Measurements from ENCODE around the gene SPATC1L.
A peak's percentile ranks its signal among the peaks of the same experiment; 100 is the strongest.

The SPATC1L gene

DNA sequence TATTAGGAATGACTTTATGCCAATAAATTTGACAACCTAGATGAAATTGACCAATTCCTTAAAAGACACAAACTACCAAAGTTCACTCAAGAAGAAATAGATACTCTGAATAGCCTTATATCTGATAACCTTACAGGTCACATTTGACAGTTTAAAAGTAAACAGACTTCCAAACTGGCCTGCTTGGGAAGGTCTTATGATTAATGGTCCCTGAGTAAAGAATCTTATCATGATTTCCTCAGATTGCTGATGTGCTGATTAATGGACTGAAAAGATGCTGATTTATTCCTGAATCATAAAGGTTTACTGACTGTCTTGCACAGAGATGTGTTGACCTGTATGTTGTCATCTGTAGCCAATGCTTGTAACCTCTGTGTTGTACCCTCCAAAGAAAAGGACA lies 19.2 kb downstream of the SPATC1L start:
- no peak overlapping the region for H3K4me3 ChIP-seq (ENCODE audit: low read depth, low read length)
- TF ChIP-seq, protein P1, sequence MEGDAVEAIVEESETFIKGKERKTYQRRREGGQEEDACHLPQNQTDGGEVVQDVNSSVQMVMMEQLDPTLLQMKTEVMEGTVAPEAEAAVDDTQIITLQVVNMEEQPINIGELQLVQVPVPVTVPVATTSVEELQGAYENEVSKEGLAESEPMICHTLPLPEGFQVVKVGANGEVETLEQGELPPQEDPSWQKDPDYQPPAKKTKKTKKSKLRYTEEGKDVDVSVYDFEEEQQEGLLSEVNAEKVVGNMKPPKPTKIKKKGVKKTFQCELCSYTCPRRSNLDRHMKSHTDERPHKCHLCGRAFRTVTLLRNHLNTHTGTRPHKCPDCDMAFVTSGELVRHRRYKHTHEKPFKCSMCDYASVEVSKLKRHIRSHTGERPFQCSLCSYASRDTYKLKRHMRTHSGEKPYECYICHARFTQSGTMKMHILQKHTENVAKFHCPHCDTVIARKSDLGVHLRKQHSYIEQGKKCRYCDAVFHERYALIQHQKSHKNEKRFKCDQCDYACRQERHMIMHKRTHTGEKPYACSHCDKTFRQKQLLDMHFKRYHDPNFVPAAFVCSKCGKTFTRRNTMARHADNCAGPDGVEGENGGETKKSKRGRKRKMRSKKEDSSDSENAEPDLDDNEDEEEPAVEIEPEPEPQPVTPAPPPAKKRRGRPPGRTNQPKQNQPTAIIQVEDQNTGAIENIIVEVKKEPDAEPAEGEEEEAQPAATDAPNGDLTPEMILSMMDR (IDR thresholded peaks at IDR 0.05; ENCODE audit: low read depth, low read length) = no peak
- TF ChIP-seq, protein P2, sequence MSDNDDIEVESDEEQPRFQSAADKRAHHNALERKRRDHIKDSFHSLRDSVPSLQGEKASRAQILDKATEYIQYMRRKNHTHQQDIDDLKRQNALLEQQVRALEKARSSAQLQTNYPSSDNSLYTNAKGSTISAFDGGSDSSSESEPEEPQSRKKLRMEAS (IDR thresholded peaks at IDR 0.05; ENCODE audit: low read depth, low read length) = no peak
- DNase-seq (ENCODE audit: low read depth) = no peak

DNA sequence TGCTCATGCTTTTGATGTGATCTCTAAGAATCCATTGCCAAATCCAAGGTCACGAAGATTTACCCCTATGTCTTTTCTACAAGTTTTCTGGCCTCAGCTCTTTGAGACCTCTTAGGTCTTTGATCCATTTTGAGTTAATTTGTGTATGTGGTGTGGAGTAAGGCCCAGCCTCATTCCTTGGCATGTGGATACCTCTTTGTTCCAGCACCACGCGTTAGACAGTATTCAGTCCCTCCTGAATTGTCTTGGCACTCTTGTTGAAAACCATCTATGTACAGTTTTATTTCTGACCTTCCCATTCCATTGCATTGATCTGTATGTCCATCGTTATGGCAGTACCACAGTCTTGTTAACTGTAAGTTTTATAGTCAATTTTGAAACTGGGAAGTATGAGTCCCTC lies 20.9 kb downstream of the SPATC1L start:
- DNase-seq (ENCODE audit: low read depth) = no peak
- TF ChIP-seq, protein P2 (IDR thresholded peaks at IDR 0.05; ENCODE audit: low read depth, low read length) = no peak
- TF ChIP-seq POLR2A (IDR thresholded peaks at IDR 0.05; ENCODE audit: extremely low read depth, insufficient read length) (no peak), MYC (IDR thresholded peaks at IDR 0.05; ENCODE audit: low read depth, low read length) (no peak)
- TF ChIP-seq, protein P1 (IDR thresholded peaks at IDR 0.05; ENCODE audit: low read depth, low read length) = no peak
- no peak overlapping the region for H3K4me3 ChIP-seq (ENCODE audit: low read depth, low read length)

DNA sequence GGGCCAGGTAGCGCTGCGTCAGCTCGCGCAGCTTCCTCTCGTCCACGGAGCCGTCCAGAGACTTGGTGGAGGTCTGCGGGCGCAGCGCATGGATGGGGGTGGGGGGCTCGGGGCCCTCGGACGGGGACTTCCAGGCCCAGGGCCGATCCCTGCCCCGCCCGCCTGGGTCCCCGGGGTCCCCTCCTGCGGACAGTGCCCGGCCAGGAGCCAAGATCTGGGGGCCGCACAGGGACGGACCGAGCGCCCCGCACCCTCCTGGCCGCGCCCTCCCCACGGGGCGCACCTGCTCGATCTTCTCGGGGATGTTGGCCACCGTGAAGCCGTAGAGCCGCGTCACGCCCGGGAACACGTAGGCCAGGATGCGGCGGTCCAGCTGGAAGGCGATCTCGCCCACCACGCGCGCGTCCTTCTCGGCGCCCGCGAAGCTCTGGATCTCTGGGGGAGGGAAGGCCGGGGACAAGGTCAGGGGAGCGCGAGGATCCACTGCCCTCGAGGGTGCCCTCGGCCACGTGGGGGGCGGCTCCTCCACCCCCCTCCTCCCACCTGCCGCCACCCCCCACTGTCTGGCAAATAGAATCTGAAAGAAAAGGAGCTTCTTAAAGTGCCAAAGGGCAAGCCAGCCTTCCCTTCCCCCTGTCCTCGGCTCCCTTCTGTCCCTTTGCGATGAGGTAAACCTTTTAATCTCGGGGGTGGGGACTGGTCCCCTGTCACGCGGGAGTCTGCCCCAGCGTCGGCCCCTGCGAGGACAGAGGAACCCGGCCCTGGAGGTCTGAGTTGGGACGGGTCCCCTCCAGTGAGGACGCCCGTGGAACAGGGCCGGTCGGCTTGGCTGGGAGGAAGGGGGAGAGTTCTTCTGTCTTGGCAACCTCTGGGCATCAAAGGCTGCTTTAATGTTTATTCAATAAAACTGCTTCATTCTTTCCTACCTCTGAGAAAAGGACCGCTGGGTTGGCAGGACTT lies 22.3 kb downstream of the SPATC1L start:
- no peak overlapping the region for H3K4me3 ChIP-seq (ENCODE audit: low read depth, low read length)
- TF ChIP-seq, protein P1 (IDR thresholded peaks at IDR 0.05; ENCODE audit: low read depth, low read length) = no peak

DNA sequence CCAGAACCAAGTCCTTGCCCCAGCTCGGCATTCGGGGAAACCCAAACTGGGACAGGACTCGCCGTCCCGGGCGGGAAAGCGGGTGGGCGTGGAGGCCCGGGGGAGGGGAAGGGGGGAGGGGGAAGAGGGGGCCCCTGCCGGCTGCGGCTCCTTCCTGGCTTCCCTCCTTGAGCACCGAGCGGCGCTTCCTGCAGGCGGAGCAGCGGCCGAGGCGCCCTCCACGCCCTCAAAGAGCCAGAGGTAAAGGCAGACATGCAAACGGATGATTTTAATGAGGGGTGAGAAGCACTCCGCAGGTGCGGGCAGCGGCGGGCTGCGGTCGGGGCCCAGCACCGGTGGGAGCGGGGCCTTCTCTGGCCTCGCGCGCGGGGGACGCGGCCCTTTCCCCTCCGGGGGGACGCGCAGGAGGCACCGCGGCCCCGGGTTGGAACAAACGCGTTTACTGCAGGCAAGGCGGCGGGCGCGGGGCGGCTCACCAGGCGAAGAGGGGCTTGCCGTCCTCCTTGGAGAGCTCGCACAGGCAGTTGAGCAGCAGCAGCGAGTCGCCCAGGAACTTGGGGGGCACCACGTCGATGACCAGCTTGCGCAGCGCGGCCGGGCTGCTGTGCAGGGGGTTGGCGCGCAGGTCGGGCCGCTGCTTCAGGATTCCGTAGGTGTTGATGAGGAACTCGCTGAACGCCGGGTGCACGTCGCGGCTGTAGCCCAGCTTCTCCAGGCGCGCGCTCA lies 23.2 kb downstream of the SPATC1L start:
- H3K4me3 ChIP-seq (ENCODE audit: low read depth, low read length) = no peak overlapping the region
- no peak for TF ChIP-seq MYC (IDR thresholded peaks at IDR 0.05; ENCODE audit: low read depth, low read length)
- no peak for TF ChIP-seq POLR2A (IDR thresholded peaks at IDR 0.05; ENCODE audit: extremely low read depth, insufficient read length)
- TF ChIP-seq, protein P2 (IDR thresholded peaks at IDR 0.05; ENCODE audit: low read depth, low read length) = no peak
- TF ChIP-seq, protein P1 (IDR thresholded peaks at IDR 0.05; ENCODE audit: low read depth, low read length) = no peak
- DNase-seq (ENCODE audit: low read depth) = peak; percentile 50

More for the DNA sequence above, 22.3 kb downstream of the SPATC1L start:
- no peak for DNase-seq (ENCODE audit: low read depth)

DNA sequence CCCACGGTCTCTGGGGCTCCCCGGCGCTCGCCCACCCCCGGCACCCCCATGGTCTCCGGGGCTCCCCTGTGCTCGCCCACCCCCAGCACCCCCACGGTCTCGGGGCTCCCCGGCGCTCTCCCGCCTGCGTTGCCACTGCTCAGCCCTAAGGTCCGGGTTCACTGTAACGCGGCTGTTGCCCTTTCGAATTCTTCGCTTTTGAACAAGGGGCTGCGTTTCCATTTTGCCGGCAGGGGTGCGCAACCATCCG lies 23.7 kb downstream of the SPATC1L start:
- TF ChIP-seq MYC (IDR thresholded peaks at IDR 0.05; ENCODE audit: low read depth, low read length) (no peak), POLR2A (IDR thresholded peaks at IDR 0.05; ENCODE audit: extremely low read depth, insufficient read length) (no peak)
- TF ChIP-seq, protein P1 (IDR thresholded peaks at IDR 0.05; ENCODE audit: low read depth, low read length) = no peak
- H3K4me3 ChIP-seq (ENCODE audit: low read depth, low read length) = no peak overlapping the region
- DNase-seq (ENCODE audit: low read depth) = no peak

Data from NB4 (cell line).